ENCODE data around the gene VIPR1.

Gene VIPR1

DNA sequence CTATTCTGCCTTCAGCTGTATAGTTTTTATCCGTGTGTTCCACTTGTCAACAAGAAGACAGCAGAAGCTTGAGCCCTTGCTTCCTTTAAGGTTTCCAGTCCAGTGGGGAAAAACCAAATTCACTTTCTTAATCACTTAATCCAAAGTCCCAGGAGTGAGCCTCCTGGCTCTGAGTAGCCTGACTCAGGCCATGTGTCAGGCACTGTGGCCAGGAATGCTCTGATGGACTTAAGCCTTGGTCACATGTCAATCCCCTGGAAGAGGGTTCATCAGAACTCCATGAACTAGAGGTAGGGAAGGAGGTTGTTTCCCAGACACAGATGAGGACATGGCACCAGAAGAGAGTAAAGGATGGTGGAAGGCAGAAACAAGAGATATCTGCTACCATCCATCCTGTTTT lies 8.8 kb downstream of the VIPR1 start (continued):
- TF ChIP-seq OSR1 (CRISPR knock-in tag; IDR thresholded peaks at IDR 0.05): no peak
- TF ChIP-seq ARNTL (CRISPR knock-in tag; IDR thresholded peaks at IDR 0.05; ENCODE audit: borderline replicate concordance, low read depth): no peak
- no peak for TF ChIP-seq CSDC2 (CRISPR knock-in tag; IDR thresholded peaks at IDR 0.05)

DNA sequence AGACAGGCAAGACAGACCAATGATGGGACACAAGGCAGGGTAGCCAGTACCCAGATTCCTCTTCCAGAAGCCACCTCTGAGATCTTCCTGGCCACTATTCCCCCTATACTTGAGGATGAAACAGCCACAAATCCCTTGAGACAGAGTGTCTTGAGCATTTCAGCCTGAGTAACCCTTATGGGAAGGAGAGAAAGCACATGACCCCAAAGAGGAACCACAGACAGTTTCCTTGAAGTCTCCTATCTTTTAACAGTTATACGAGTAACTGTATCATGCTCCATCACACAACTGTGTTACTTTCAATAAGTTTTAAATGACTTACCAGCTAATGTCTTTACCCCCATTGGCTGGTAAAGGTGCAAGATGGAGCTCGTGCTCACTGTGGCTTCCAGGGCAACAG lies 9.3 kb downstream of the VIPR1 start:
- no peak for ATAC-seq
- no peak for TF ChIP-seq GLIS3 (CRISPR knock-in tag; IDR thresholded peaks at IDR 0.05)
- TF ChIP-seq ISL1 (CRISPR knock-in tag; IDR thresholded peaks at IDR 0.05): no peak
- TF ChIP-seq POU6F1 (CRISPR knock-in tag; IDR thresholded peaks at IDR 0.05; ENCODE audit: borderline replicate concordance, low read depth): no peak
- no peak for TF ChIP-seq ZFP3 (CRISPR knock-in tag; IDR thresholded peaks at IDR 0.05)
- TF ChIP-seq OSR1 (CRISPR knock-in tag; IDR thresholded peaks at IDR 0.05): no peak
- TF ChIP-seq ZFP30 (CRISPR knock-in tag; IDR thresholded peaks at IDR 0.05): no peak
- no peak for TF ChIP-seq BACH2 (CRISPR knock-in tag; IDR thresholded peaks at IDR 0.05; ENCODE audit: borderline replicate concordance)
- TF ChIP-seq ZC3H10 (CRISPR knock-in tag; IDR thresholded peaks at IDR 0.05): no peak
- no peak for TF ChIP-seq CSRNP3 (CRISPR knock-in tag; IDR thresholded peaks at IDR 0.05)
- TF ChIP-seq TCF4 (CRISPR knock-in tag; IDR thresholded peaks at IDR 0.05; ENCODE audit: borderline replicate concordance): no peak
- no peak for TF ChIP-seq CSDC2 (CRISPR knock-in tag; IDR thresholded peaks at IDR 0.05)
- TF ChIP-seq ZNF70 (CRISPR knock-in tag; IDR thresholded peaks at IDR 0.05): no peak
- TF ChIP-seq ESRRG (CRISPR knock-in tag; IDR thresholded peaks at IDR 0.05): no peak
- no peak for TF ChIP-seq TOX (CRISPR knock-in tag; IDR thresholded peaks at IDR 0.05; ENCODE audit: borderline replicate concordance)
- no peak for TF ChIP-seq RARB (CRISPR knock-in tag; IDR thresholded peaks at IDR 0.05)
- no peak for TF ChIP-seq ZNF565 (CRISPR knock-in tag; conservative IDR thresholded peaks at IDR 0.05; ENCODE audit: low read depth)
- TF ChIP-seq ZNF8 (CRISPR knock-in tag; IDR thresholded peaks at IDR 0.05): no peak
- no peak for TF ChIP-seq TSHZ2 (CRISPR knock-in tag; IDR thresholded peaks at IDR 0.05)
- no peak for TF ChIP-seq PPARA (CRISPR knock-in tag; IDR thresholded peaks at IDR 0.05; ENCODE audit: borderline replicate concordance)
- no peak for TF ChIP-seq SNAI2 (CRISPR knock-in tag; IDR thresholded peaks at IDR 0.05)

- no peak for ATAC-seq
- TF ChIP-seq CSDC2 (CRISPR knock-in tag; IDR thresholded peaks at IDR 0.05) (no peak), POU6F1 (CRISPR knock-in tag; IDR thresholded peaks at IDR 0.05; ENCODE audit: borderline replicate concordance, low read depth) (no peak), ZFP3 (CRISPR knock-in tag; IDR thresholded peaks at IDR 0.05) (no peak), ZNF70 (CRISPR knock-in tag; IDR thresholded peaks at IDR 0.05) (no peak), OSR1 (CRISPR knock-in tag; IDR thresholded peaks at IDR 0.05) (no peak), CREB5 (CRISPR knock-in tag; IDR thresholded peaks at IDR 0.05; ENCODE audit: low read depth) (no peak), PATZ1 (CRISPR knock-in tag; IDR thresholded peaks at IDR 0.05; ENCODE audit: borderline replicate concordance) (no peak)
Observed at GRCh38 chr3:42513121-42513520, 10.7 kb downstream of the VIPR1 start.

Data from SK-N-SH treated with all-trans-retinoic acid at 6 μM for 48 hours (cell line).